ENCODE measurements around the gene CHST9.

DNA sequence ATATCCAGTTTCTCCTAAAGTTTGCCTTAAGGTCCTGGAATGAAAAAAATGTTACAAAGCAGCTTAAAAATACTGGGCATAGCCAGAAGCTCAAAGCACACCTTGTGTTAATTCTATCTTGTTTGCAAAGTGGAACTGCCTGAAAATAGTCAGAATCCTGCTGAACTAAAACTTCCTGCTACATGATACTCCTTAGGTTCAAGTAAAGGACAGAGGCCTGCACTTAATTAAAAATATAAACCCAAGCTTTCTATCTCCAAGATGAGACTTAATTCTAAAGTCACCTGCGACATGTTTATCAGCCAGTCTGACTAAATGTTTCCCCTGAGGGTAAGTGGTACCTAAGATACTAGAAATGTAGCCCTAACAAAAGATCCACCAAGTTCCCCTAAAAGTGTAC is 103.4 kb downstream of the CHST9 start:
- TF ChIP-seq POLR2AphosphoS5 (IDR thresholded peaks at IDR 0.05) (no peak), POLR2A (IDR thresholded peaks at IDR 0.05) (no peak)
- TF ChIP-seq, protein P1, sequence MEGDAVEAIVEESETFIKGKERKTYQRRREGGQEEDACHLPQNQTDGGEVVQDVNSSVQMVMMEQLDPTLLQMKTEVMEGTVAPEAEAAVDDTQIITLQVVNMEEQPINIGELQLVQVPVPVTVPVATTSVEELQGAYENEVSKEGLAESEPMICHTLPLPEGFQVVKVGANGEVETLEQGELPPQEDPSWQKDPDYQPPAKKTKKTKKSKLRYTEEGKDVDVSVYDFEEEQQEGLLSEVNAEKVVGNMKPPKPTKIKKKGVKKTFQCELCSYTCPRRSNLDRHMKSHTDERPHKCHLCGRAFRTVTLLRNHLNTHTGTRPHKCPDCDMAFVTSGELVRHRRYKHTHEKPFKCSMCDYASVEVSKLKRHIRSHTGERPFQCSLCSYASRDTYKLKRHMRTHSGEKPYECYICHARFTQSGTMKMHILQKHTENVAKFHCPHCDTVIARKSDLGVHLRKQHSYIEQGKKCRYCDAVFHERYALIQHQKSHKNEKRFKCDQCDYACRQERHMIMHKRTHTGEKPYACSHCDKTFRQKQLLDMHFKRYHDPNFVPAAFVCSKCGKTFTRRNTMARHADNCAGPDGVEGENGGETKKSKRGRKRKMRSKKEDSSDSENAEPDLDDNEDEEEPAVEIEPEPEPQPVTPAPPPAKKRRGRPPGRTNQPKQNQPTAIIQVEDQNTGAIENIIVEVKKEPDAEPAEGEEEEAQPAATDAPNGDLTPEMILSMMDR (IDR thresholded peaks at IDR 0.05): no peak

All from prostate gland (tissue), 2 donors.